Neural cell (in vitro differentiated cells): ENCODE data around the gene ANO3. TPM values are rescaled to one million over a fixed set of nuclear protein-coding genes. Genes with fewer than 3 reads are reported as not detected.
"Not testable (repeated sequence)": the region's sequence is repeated elsewhere in the genome, so short reads cannot be mapped to it uniquely, and the experiment has no call there.

ENCODE experiments used
- H2AFZ ChIP-seq: fragments of 200-600, 300-800 bp; sonication (generic), shearing (Covaris generic); 2 replicates; pipeline ENCODE4 v1.6.0; 2014; ENCODE audit warnings: low read depth, mild to moderate bottlenecking, antibody characterized with exemption, low read length, moderate library complexity
- H3F3A ChIP-seq: fragments of 200-600 bp; shearing (Covaris generic); 2 replicates; pipeline ENCODE4 v1.6.1; 2016; ENCODE audit warnings: mild to moderate bottlenecking, moderate library complexity, mixed read lengths, antibody characterized with exemption, low read length; ENCODE audit not compliant: insufficient read depth, poor library complexity, severe bottlenecking
- H3K27ac ChIP-seq: fragments of 200-600, 300-800 bp; sonication (generic), shearing (Covaris generic); 2 replicates; pipeline ENCODE4 v1.5.1; 2014; ENCODE audit warnings: mild to moderate bottlenecking, low read length, moderate library complexity
- H3K27me3 ChIP-seq: fragments of 300-800, 200-600 bp; sonication (generic), shearing (Covaris generic); 2 replicates; pipeline ENCODE4 v1.6.0; 2014; ENCODE audit warnings: mild to moderate bottlenecking, low read depth, low read length, moderate library complexity; ENCODE audit not compliant: insufficient read depth
- H3K36me3 ChIP-seq: fragments of 300-800, 200-600 bp; sonication (generic), shearing (Covaris generic); 2 replicates; pipeline ENCODE4 v1.5.1; 2014; ENCODE audit warnings: mild to moderate bottlenecking, antibody characterized with exemption, low read length, moderate library complexity; ENCODE audit not compliant: insufficient read depth
- H3K4me2 ChIP-seq: fragments of 300-800, 200-600 bp; sonication (generic), shearing (Covaris generic); 2 replicates; pipeline ENCODE4 v1.6.0; 2014; ENCODE audit warnings: mild to moderate bottlenecking, low read length
- H3K4me3 ChIP-seq: fragments of 300-800, 200-600 bp; sonication (generic), shearing (Covaris generic); 2 replicates; pipeline ENCODE4 v1.5.1; 2014; ENCODE audit warnings: mild to moderate bottlenecking, low read length, moderate library complexity
- H3K79me2 ChIP-seq: fragments of 200-600 bp; shearing (Covaris generic); replicated peaks from 2 replicates; pipeline ENCODE4 v1.6.0; 2014; ENCODE audit warnings: mild to moderate bottlenecking, low read length, moderate library complexity; ENCODE audit not compliant: insufficient read depth
- H3K9ac ChIP-seq: fragments of 300-800, 200-600 bp; sonication (generic), shearing (Covaris generic); 2 replicates; pipeline ENCODE4 v1.6.1; 2016; ENCODE audit warnings: mild to moderate bottlenecking, low read length, mixed read lengths
- H3K9me2 ChIP-seq: fragments of 200-600 bp; shearing (Covaris generic); 2 replicates; pipeline ENCODE4 v1.6.1; 2016; ENCODE audit warnings: mild to moderate bottlenecking, low read length, mixed read lengths; ENCODE audit not compliant: insufficient read depth
- H3K9me3 ChIP-seq: fragments of 200-600, 300-800 bp; sonication (generic), shearing (Covaris generic); 2 replicates; pipeline ENCODE4 v1.6.1; 2016; ENCODE audit warnings: mild to moderate bottlenecking, mixed run types, low read length, moderate library complexity, mixed read lengths
- H4K20me1 ChIP-seq: fragments of 200-600 bp; shearing (Covaris generic); 2 replicates; pipeline ENCODE4 v1.6.1; 2016; ENCODE audit warnings: mild to moderate bottlenecking, mixed run types; ENCODE audit not compliant: insufficient read depth
- CTCF ChIP-seq: fragments of 450-650 bp; IDR thresholded peaks from 2 replicates; pipeline ENCODE4 v1.5.1; 2014; ENCODE audit warnings: antibody characterized with exemption, mild to moderate bottlenecking, moderate library complexity; ENCODE audit not compliant: poor library complexity, severe bottlenecking
- EP300 ChIP-seq: fragments of 450-650 bp; conservative IDR thresholded peaks from 2 replicates; pipeline ENCODE4 v1.6.1; 2014; ENCODE audit warnings: antibody characterized with exemption, mild to moderate bottlenecking, moderate library complexity; ENCODE audit not compliant: poor library complexity, severe bottlenecking
- EZH2 ChIP-seq: fragments of 200-600, 300-800 bp; shearing (Covaris generic), sonication (generic); IDR thresholded peaks from 2 replicates; pipeline ENCODE4 v1.6.1; 2014; ENCODE audit warnings: antibody characterized with exemption, low read length, borderline replicate concordance, mild to moderate bottlenecking; ENCODE audit not compliant: insufficient read depth, poor library complexity, severe bottlenecking
- MXI1 ChIP-seq: fragments of 450-650 bp; conservative IDR thresholded peaks from 2 replicates; pipeline ENCODE4 v1.6.1; 2014; ENCODE audit warnings: antibody characterized with exemption, mild to moderate bottlenecking; ENCODE audit not compliant: poor library complexity, severe bottlenecking
- POLR2AphosphoS5 ChIP-seq: IDR thresholded peaks from 2 replicates; pipeline ENCODE4 v1.6.1; 2012
- RAD21 ChIP-seq: fragments of 450-650 bp; conservative IDR thresholded peaks from 2 replicates; pipeline ENCODE4 v1.6.1; 2014; ENCODE audit warnings: antibody characterized with exemption, mild to moderate bottlenecking, moderate library complexity
- SMC3 ChIP-seq: fragments of 450-650 bp; conservative IDR thresholded peaks from 2 replicates; pipeline ENCODE4 v1.6.1; 2014; ENCODE audit warnings: antibody characterized with exemption, mild to moderate bottlenecking, moderate library complexity; ENCODE audit not compliant: poor library complexity
- TAF1 ChIP-seq: IDR thresholded peaks from 2 replicates; pipeline ENCODE4 v1.6.1; 2012; ENCODE audit warnings: low read depth
- polyA plus RNA-seq: library from polyadenylated mRNA; depleted of rRNA; stranded (reverse); fragments of >200 nt; gene quantifications from 2 replicates; pipeline ENCODE4 v1.2.3, GENCODE V29; 2014
- TF ChIP-seq, protein P1 (sequence below): IDR thresholded peaks from 2 replicates; pipeline ENCODE4 v1.6.1; 2012; ENCODE audit warnings: borderline replicate concordance

Gene ANO3
- polyA plus RNA-seq, 1 donor from 2014 or later = not detected

DNA sequence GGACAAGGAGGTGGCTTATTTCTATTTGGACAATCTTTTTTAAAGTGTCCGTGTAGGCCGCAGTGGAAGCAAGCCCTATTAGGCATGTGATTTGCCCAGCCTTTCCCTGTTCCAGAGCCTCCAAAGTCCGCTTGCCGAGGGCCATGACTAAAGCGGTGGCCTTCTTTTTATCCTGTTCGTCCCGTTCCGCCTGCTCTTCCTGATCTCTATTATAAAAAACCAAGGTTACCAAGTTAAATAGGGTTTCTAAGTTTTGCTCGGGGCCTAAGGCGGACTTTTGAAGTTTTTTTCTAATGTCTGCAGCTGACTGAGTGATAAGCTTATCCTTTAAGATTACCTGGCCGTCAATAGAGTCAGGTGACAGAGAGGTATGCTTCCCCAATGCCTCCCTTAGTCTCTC lies 261.8 kb downstream of the ANO3 start:
- H3K4me2 ChIP-seq = no peak overlapping the region
- H3K27ac ChIP-seq = no peak overlapping the region
- H3K36me3 ChIP-seq = no peaks in the 10 kb centered on the region
- H3K9ac ChIP-seq = no peak overlapping the region
- no peaks in the 10 kb centered on the region for H3K27me3 ChIP-seq
- H3K9me3 ChIP-seq = no peaks in the 10 kb centered on the region
- no peaks in the 10 kb centered on the region for H3K79me2 ChIP-seq
- H2AFZ ChIP-seq = no peak overlapping the region
- H3F3A ChIP-seq = no peaks in the 10 kb centered on the region
- no peaks in the 10 kb centered on the region for H3K9me2 ChIP-seq
- TF ChIP-seq SMC3 (no peak), EP300 (no peak), RAD21 (no peak), TAF1 (no peak), POLR2AphosphoS5 (no peak), EZH2 (no peak), MXI1 (no peak), CTCF (no peak)
- TF ChIP-seq, protein P1, sequence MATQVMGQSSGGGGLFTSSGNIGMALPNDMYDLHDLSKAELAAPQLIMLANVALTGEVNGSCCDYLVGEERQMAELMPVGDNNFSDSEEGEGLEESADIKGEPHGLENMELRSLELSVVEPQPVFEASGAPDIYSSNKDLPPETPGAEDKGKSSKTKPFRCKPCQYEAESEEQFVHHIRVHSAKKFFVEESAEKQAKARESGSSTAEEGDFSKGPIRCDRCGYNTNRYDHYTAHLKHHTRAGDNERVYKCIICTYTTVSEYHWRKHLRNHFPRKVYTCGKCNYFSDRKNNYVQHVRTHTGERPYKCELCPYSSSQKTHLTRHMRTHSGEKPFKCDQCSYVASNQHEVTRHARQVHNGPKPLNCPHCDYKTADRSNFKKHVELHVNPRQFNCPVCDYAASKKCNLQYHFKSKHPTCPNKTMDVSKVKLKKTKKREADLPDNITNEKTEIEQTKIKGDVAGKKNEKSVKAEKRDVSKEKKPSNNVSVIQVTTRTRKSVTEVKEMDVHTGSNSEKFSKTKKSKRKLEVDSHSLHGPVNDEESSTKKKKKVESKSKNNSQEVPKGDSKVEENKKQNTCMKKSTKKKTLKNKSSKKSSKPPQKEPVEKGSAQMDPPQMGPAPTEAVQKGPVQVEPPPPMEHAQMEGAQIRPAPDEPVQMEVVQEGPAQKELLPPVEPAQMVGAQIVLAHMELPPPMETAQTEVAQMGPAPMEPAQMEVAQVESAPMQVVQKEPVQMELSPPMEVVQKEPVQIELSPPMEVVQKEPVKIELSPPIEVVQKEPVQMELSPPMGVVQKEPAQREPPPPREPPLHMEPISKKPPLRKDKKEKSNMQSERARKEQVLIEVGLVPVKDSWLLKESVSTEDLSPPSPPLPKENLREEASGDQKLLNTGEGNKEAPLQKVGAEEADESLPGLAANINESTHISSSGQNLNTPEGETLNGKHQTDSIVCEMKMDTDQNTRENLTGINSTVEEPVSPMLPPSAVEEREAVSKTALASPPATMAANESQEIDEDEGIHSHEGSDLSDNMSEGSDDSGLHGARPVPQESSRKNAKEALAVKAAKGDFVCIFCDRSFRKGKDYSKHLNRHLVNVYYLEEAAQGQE = no peak
- H4K20me1 ChIP-seq = no peaks in the 10 kb centered on the region
- H3K4me3 ChIP-seq = no peak overlapping the region

GRCh38 chr11:26595207-26595865 lies 263.4 kb downstream of the ANO3 start:
- not testable (repeated sequence) for H4K20me1 ChIP-seq, H3F3A ChIP-seq, H3K4me3 ChIP-seq, H3K36me3 ChIP-seq, H3K79me2 ChIP-seq, H3K9me3 ChIP-seq, H3K27ac ChIP-seq, H3K27me3 ChIP-seq, H3K9me2 ChIP-seq, H3K4me2 ChIP-seq, H2AFZ ChIP-seq, H3K9ac ChIP-seq

DNA sequence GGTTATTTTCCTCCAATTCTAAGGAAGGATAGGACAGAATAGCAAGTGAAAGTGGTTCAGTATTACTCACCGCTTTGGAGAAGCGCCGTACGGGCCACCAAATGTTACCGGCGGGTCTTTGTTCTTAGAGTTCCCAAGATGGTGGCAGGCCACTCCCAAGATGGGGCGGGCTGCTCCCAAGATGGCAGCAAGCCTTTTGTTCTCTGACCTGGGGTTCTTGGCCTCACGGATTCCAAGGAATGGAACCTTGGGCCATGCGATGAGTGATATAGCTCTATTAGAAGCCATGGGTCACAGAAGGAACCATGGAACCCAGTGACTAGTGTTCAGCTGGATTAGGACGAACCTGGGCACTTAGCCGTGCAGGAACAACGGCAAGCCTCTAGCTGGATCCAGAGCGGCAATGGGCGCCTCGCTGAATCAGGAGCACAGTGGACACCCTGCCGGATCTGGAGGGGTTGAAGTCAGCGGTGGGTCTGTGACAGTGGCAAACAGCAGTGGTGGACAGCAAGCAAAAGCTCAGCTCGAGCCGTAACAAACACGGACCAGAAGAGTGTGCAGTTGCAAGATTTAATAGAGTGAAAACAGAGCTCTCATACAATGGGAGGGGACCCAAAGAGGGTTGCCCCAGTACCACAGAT lies 265.2 kb downstream of the ANO3 start:
- H3K4me2 ChIP-seq, H3K9me2 ChIP-seq: not testable (repeated sequence)

More for the DNA sequence above, 265.2 kb downstream of the ANO3 start:
- H3K79me2 ChIP-seq, H2AFZ ChIP-seq, H3K4me3 ChIP-seq, H3K9ac ChIP-seq, H3K27ac ChIP-seq, H3K9me3 ChIP-seq, H4K20me1 ChIP-seq, H3K27me3 ChIP-seq, H3F3A ChIP-seq, H3K36me3 ChIP-seq: not testable (repeated sequence)
